ENCODE measurements around the gene TMEM139. TPM values are rescaled to one million over a fixed set of nuclear protein-coding genes. Genes with fewer than 3 reads are reported as not detected.

Gene TMEM139
- total and polyA plus RNA-seq, 10 of the 15 experiments (the other 5 are each of a cell fraction or from before 2014, with no cell fraction given): 0.31 TPM; not detected in 9

DNA sequence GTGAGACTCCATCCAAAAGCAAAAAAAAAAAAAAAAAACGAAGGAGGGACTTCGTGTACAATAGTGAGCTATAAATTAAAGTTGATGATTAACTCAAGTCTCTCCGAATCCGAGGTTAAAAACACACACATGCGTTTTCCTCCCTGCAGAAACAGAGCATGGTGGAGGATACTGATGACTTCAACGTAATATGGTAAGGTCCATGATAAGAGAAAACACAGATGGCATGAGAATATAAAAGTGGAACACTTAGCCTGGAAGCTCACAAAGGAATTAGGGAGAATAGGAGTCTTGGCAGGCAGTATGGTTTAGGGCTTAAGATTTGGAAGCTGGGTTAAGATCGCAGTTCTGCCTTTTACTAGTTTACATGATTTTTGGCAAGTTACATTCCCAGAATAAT is 41.6 kb upstream of the TMEM139 start (continued):
- TF ChIP-seq, protein P1, sequence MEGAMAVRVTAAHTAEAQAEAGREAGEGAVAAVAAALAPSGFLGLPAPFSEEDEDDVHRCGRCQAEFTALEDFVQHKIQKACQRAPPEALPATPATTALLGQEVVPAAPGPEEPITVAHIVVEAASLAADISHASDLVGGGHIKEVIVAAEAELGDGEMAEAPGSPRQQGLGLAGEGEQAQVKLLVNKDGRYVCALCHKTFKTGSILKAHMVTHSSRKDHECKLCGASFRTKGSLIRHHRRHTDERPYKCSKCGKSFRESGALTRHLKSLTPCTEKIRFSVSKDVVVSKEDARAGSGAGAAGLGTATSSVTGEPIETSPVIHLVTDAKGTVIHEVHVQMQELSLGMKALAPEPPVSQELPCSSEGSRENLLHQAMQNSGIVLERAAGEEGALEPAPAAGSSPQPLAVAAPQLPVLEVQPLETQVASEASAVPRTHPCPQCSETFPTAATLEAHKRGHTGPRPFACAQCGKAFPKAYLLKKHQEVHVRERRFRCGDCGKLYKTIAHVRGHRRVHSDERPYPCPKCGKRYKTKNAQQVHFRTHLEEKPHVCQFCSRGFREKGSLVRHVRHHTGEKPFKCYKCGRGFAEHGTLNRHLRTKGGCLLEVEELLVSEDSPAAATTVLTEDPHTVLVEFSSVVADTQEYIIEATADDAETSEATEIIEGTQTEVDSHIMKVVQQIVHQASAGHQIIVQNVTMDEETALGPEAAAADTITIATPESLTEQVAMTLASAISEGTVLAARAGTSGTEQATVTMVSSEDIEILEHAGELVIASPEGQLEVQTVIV (IDR thresholded peaks at IDR 0.05; ENCODE audit: borderline replicate concordance, partially characterized antibody): no peak
- TF ChIP-seq, protein P2, sequence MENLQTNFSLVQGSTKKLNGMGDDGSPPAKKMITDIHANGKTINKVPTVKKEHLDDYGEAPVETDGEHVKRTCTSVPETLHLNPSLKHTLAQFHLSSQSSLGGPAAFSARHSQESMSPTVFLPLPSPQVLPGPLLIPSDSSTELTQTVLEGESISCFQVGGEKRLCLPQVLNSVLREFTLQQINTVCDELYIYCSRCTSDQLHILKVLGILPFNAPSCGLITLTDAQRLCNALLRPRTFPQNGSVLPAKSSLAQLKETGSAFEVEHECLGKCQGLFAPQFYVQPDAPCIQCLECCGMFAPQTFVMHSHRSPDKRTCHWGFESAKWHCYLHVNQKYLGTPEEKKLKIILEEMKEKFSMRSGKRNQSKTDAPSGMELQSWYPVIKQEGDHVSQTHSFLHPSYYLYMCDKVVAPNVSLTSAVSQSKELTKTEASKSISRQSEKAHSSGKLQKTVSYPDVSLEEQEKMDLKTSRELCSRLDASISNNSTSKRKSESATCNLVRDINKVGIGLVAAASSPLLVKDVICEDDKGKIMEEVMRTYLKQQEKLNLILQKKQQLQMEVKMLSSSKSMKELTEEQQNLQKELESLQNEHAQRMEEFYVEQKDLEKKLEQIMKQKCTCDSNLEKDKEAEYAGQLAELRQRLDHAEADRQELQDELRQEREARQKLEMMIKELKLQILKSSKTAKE (IDR thresholded peaks at IDR 0.05; ENCODE audit: low read depth, poor library complexity, severe bottlenecking): no peak
- TF ChIP-seq, protein P3, sequence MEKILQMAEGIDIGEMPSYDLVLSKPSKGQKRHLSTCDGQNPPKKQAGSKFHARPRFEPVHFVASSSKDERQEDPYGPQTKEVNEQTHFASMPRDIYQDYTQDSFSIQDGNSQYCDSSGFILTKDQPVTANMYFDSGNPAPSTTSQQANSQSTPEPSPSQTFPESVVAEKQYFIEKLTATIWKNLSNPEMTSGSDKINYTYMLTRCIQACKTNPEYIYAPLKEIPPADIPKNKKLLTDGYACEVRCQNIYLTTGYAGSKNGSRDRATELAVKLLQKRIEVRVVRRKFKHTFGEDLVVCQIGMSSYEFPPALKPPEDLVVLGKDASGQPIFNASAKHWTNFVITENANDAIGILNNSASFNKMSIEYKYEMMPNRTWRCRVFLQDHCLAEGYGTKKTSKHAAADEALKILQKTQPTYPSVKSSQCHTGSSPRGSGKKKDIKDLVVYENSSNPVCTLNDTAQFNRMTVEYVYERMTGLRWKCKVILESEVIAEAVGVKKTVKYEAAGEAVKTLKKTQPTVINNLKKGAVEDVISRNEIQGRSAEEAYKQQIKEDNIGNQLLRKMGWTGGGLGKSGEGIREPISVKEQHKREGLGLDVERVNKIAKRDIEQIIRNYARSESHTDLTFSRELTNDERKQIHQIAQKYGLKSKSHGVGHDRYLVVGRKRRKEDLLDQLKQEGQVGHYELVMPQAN (conservative IDR thresholded peaks at IDR 0.05): no peak

DNA sequence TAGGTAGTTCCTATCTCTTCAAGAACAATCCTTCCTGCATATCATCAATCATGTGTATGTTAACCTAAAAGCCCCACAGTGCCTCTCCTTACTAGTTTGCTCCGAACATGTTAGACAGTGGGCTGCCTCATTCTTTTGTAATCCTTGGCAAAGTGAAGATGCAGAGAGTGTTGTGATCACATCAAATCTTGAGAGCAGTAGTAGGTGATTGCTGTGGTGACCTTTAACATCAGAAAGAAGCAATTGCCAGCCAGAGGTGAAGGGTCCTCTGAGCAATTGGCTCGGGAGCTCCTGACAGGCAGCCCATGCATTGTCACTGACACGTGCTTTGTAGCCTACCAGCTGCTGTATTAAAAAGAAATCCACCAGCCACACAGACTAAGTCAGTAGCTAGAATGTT is 41.1 kb upstream of the TMEM139 start:
- H3K9ac ChIP-seq (ENCODE audit: control insufficient read depth, insufficient read depth, low read length): no peak overlapping the region
- H4K20me1 ChIP-seq (ENCODE audit: control insufficient read depth, insufficient read depth): no peaks in the 10 kb centered on the region
- WGBS (ENCODE audit: insufficient coverage, insufficient replicate concordance, low lambda C conversion rate, missing lambda C conversion rate): 37% methylated on average over 3 of the region's 3 CpGs
- H3K4me1 ChIP-seq (ENCODE audit: control insufficient read depth, insufficient read depth, low read length): no peaks in the 10 kb centered on the region
- no peaks in the 10 kb centered on the region for H3K9me3 ChIP-seq (replicated peaks; ENCODE audit: control insufficient read depth, insufficient read depth, low read length)
- DNase-seq (ENCODE audit: low read depth, low spot score) (no peak), ATAC-seq (no peak), FAIRE-seq (no peak)
- in situ Hi-C loops (cut with MboI) (no loop called here), intact Hi-C loops (cut with micrococcal nuclease; ENCODE audit: unreplicated experiment) (loop anchor here (10.0 kb wide), 1 partner anchor 881 kb away; the partner anchor contains the start of gene OR2A14)
- no peaks in the 10 kb centered on the region for H3K27me3 ChIP-seq (replicated peaks in 1 of 2; ENCODE audit: control insufficient read depth in 2 of 2, insufficient read depth in 2 of 2, low read length in 1 of 2)
- no peak overlapping the region for H3K4me3 ChIP-seq
- no peaks in the 10 kb centered on the region for H3K36me3 ChIP-seq (ENCODE audit: control insufficient read depth in 2 of 2, insufficient read depth in 2 of 2, low read length in 1 of 2)
- SMC1A ChIA-PET (ENCODE audit: uncharacterized antibody, unreplicated experiment): interaction anchor here (1.1 to 1.5 kb wide), 2 partner anchors 65 to 173 kb away, joined by 3 read pairs; no protein-coding TSS in a partner anchor
- H3K79me2 ChIP-seq (ENCODE audit: control insufficient read depth, insufficient read depth, low read length): no peaks in the 10 kb centered on the region
- CTCF ChIA-PET: interaction anchor here (1.0 to 6.9 kb wide), 4 partner anchors 44 to 172 kb away, joined by 3 to 124 read pairs (median 4); partner anchors contain the start of gene CASP2
- BruUV-seq (replicated peaks): no TSS peak
- no peak overlapping the region for H2AFZ ChIP-seq (ENCODE audit: control insufficient read depth, low read depth, low read length)
- H3K27ac ChIP-seq (ENCODE audit: control insufficient read depth, insufficient read depth): no peak overlapping the region
- no peak overlapping the region for H3K4me2 ChIP-seq (ENCODE audit: control insufficient read depth, insufficient read depth)
- RAD21 ChIA-PET (ENCODE audit: unreplicated experiment): interaction anchor here (0.9 to 1.4 kb wide), 3 partner anchors 61 to 180 kb away, joined by 3 to 4 read pairs (median 4); no protein-coding TSS in a partner anchor
- POLR2A ChIA-PET: interaction anchor here (0.6 kb wide), 2 partner anchors 231 to 610 kb away, joined by 3 to 4 read pairs; no protein-coding TSS in a partner anchor
- TF ChIP-seq CREB1 (IDR thresholded peaks at IDR 0.05; ENCODE audit: low read depth): no peak
- TF ChIP-seq, protein P4, sequence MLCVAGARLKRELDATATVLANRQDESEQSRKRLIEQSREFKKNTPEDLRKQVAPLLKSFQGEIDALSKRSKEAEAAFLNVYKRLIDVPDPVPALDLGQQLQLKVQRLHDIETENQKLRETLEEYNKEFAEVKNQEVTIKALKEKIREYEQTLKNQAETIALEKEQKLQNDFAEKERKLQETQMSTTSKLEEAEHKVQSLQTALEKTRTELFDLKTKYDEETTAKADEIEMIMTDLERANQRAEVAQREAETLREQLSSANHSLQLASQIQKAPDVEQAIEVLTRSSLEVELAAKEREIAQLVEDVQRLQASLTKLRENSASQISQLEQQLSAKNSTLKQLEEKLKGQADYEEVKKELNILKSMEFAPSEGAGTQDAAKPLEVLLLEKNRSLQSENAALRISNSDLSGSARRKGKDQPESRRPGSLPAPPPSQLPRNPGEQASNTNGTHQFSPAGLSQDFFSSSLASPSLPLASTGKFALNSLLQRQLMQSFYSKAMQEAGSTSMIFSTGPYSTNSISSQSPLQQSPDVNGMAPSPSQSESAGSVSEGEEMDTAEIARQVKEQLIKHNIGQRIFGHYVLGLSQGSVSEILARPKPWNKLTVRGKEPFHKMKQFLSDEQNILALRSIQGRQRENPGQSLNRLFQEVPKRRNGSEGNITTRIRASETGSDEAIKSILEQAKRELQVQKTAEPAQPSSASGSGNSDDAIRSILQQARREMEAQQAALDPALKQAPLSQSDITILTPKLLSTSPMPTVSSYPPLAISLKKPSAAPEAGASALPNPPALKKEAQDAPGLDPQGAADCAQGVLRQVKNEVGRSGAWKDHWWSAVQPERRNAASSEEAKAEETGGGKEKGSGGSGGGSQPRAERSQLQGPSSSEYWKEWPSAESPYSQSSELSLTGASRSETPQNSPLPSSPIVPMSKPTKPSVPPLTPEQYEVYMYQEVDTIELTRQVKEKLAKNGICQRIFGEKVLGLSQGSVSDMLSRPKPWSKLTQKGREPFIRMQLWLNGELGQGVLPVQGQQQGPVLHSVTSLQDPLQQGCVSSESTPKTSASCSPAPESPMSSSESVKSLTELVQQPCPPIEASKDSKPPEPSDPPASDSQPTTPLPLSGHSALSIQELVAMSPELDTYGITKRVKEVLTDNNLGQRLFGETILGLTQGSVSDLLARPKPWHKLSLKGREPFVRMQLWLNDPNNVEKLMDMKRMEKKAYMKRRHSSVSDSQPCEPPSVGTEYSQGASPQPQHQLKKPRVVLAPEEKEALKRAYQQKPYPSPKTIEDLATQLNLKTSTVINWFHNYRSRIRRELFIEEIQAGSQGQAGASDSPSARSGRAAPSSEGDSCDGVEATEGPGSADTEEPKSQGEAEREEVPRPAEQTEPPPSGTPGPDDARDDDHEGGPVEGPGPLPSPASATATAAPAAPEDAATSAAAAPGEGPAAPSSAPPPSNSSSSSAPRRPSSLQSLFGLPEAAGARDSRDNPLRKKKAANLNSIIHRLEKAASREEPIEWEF (IDR thresholded peaks at IDR 0.05; ENCODE audit: insufficient replicate concordance, low read depth, low read length): no peak
- TF ChIP-seq, protein P2 (IDR thresholded peaks at IDR 0.05; ENCODE audit: low read depth, poor library complexity, severe bottlenecking): no peak

Data from GM12878 (cell line).